Ectodermal cell (in vitro differentiated cells): ENCODE measurements around the gene NOS1.

Experiments
- H3K27ac ChIP-seq: 2 replicates; pipeline ENCODE4 v1.7.0; 2013; ENCODE audit warnings: mild to moderate bottlenecking, low read depth, low read length; ENCODE audit not compliant: insufficient read depth, poor library complexity, severe bottlenecking
- H3K27me3 ChIP-seq: 2 replicates; pipeline ENCODE4 v1.7.0; 2013; ENCODE audit warnings: mild to moderate bottlenecking, low read length; ENCODE audit not compliant: insufficient read depth, control insufficient read depth, poor library complexity, severe bottlenecking
- H3K36me3 ChIP-seq: one replicate; pipeline ENCODE4 v1.7.0; 2013; ENCODE audit warnings: low read length; ENCODE audit not compliant: control insufficient read depth, insufficient read depth
- H3K4me1 ChIP-seq: one replicate; pipeline ENCODE4 v1.7.0; 2013; ENCODE audit warnings: low read length; ENCODE audit not compliant: control insufficient read depth, insufficient read depth
- H3K4me3 ChIP-seq: 2 replicates; pipeline ENCODE4 v1.7.0; 2013; ENCODE audit warnings: low read depth, low read length, control low read depth; ENCODE audit not compliant: insufficient read depth
- H3K9me3 ChIP-seq: 2 replicates; pipeline ENCODE4 v1.7.0; 2013; ENCODE audit warnings: mild to moderate bottlenecking, low read length, moderate library complexity; ENCODE audit not compliant: control insufficient read depth
- WGBS, 2 experiments: methylation state at CpG; one replicate each; pipeline ENCODE4 v1.1.7; 2013; ENCODE audit warnings: missing lambda C conversion rate in 2 of 2; 5-methylcytosine and 5-hydroxymethylcytosine counted together

NOS1 gene

DNA sequence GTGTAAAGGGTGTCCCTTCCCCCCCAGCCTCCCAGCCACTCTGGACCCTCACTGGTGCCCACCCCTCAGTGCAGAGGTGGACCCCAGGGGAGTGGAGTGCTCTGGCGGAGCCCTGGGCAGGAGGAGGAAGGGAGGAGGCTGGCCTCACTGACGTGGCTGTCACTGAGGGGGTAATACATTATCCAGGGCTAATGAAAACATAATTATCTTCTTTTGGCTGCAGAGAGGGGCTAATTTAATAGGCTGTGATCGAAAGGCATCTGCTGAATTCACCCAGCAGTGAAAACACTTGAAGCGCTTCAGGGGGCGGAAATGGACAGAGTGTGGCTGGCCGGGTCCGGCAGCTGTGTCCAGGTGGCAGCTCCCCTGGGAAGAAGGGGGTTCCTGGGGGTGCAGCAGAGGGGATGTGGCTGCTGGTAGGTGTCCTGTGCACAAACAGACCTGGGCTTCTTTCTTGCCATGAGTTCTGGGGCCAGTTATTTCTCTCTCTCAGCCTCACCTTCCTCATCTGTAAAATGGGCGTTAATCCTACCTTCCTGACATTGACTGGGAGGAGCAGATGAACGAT is 3.7 kb upstream of the NOS1 start:
- Histone ChIP-seq H3K4me1 (peaks cover 2% of the 10 kb centered on the region), H3K27me3 (peaks cover 63% of the 10 kb centered on the region), H3K9me3 (no peaks in the 10 kb centered on the region), H3K36me3 (no peaks in the 10 kb centered on the region), H3K27ac (no peak overlapping the region), H3K4me3 (no peak overlapping the region)
- WGBS, 2 experiments, result 77 to 86% methylated on average over 8 to 9 of the region's 9 CpGs

DNA sequence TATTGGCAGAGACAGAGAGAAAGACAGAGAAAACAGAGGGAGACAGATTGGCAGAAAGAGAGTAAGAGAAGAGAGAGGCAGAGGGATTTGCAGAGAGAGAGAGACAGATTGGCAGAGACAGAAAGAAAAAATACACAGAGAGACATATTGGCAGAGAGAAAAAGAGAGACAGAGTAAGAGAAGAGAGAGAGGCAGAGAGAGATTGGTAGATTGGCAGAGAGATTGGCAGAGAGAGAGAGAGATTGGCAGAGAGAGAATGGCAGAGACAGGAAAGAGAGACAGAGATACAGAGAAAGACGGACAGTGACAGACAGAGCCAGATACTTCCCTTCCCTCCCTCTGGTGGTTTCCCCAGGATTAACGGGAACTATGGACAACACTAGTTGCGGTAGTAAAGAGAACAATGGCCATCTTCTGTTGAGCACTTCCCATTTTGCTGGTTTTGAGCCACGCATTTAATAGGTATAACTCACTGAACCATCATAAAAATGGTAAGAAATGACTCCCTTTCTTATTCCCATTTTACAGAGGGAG is 2.6 kb upstream of the NOS1 start:
- no peak overlapping the region for H3K27ac ChIP-seq
- H3K4me1 ChIP-seq, result peaks cover 3% of the 10 kb centered on the region
- no peaks in the 10 kb centered on the region for H3K9me3 ChIP-seq
- H3K4me3 ChIP-seq, result no peak overlapping the region
- H3K36me3 ChIP-seq, result no peaks in the 10 kb centered on the region
- peaks cover 74% of the 10 kb centered on the region for H3K27me3 ChIP-seq
- WGBS, 2 experiments, result 31 to 32% methylated on average over 4 of the region's 4 CpGs

DNA sequence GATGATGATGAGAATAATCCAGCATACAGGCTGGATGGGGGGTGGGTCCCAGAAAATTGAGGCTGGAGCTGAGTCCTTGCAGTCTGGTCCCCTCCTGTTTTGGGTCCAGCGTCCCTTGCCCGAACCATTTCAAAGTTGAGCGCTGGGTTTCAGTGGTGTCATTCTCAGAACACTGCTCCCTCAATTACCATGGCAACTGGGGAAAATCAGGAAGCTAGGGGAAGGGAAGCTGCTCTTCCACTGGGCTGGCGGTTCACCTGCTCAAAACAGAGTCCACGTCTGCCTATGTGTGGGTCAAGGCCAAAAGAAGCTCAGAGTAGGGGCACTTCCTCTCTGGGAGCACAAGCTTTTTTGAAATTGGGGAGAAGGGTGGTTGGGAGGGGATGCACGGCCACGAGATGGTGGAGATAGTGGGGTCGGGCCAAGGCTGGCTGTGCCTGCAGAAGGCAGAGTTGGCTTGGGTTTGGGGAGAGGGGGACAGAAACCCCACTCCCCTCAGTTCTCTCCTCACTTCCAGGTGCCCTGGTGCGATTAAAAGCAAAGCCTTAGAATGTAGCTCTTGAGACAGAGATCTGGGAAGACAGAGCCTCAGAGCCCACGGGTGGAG is 1.7 kb upstream of the NOS1 start:
- Histone ChIP-seq H3K4me1 (peaks cover 3% of the 10 kb centered on the region), H3K27me3 (peaks cover 83% of the 10 kb centered on the region), H3K9me3 (no peaks in the 10 kb centered on the region), H3K27ac (no peak overlapping the region), H3K4me3 (no peak overlapping the region), H3K36me3 (no peaks in the 10 kb centered on the region)
- 76 to 80% methylated on average over 8 to 10 of the region's 10 CpGs for WGBS, 2 experiments

DNA sequence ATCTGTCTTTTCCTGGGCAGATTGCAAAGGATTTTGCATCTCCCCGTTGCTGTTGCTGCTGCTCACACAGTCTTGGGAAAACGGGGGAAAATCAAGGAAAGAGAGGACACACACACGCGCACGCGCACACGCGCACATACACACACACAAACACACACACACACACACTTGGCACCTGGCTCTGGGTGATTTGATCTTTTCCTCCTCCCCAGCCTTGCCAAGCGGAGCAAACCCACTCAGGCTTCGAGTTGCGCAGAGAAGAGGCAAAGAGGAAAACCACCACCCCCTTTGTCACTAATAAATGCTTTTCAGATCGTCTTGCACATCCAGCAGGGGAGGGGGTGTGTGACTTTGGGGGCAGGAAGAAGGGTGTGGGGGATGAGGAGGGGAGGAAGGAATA is 965 bp upstream of the NOS1 start:
- Histone ChIP-seq H3K4me3 (no peak overlapping the region), H3K27me3 (peaks cover 91% of the 10 kb centered on the region), H3K4me1 (peaks cover 3% of the 10 kb centered on the region), H3K9me3 (no peaks in the 10 kb centered on the region), H3K36me3 (no peaks in the 10 kb centered on the region), H3K27ac (no peak overlapping the region)
- WGBS, 2 experiments, result 90 to 91% methylated on average over 12 of the region's 12 CpGs

DNA sequence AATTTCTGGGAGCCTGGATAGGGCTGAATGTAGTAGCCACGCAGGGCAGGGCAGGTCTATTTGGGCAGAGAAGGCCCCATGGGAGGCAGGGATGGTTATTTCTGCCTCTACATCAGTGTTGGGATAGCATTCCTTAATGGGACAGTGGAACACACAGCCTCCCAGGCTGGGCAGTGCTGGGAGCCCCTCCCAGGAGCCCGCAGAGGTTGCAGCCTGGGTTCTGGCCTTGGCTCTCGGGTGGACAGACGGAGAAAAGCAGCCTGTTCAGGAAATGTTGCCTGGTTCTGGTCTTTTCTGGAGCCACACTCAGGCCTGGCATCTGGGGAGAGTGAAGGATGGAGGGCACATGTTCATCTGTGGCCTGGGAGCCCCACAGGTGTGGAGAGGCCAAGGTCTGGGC is 479 bp upstream of the NOS1 start:
- 68 to 70% methylated on average over 4 of the region's 4 CpGs for WGBS, 2 experiments

DNA sequence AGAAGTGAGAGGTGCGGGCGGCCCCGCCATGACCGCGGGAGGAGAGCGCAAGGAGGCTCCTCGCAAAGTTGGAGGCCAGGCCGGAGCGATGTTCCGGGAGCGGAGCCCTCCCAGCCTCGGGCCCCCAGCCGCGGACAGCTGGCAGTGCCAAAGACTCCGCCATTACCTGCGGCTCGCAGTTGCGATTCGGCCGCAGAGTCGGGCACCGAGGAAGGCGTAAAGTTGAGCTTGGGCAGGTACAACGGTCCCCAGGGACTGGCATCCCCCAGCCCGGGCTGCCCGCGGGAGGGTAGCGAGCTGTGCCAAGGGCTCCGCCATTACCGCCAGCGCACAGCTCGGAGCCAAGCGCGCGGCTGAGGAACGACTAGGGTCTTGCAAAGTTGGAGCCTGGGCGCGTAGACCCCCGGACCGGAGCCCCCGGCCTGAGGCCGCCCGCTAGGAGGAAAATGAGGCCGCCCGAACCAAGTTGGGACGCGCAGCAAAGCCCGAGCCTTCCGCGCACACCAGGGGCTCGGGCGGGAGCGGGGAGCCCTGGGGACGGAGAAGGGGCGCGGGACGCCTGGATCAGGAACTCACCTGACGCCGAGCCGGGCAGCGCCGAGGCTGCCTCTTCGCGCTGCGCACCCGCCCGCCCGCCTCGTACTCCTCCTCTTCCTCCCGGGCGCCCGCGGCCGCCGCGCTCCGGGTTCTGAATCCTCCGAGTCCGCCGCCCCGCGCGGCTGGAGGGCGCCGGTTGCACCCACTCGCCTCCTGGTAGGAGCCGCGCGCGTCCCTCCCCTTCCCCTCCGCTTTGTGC is 677 bp downstream of the NOS1 start:
- Histone ChIP-seq H3K27me3 (peaks cover 95% of the 10 kb centered on the region), H3K27ac (no peak overlapping the region), H3K4me3 (peak overlapping the region; percentile 57), H3K4me1 (peaks cover 3% of the 10 kb centered on the region), H3K36me3 (no peaks in the 10 kb centered on the region), H3K9me3 (no peaks in the 10 kb centered on the region)
- 0% methylated on average over 91 of the region's 91 CpGs for WGBS, 2 experiments

More for the DNA sequence above, 479 bp upstream of the NOS1 start:
- Histone ChIP-seq H3K4me1 (peaks cover 3% of the 10 kb centered on the region), H3K27me3 (peaks cover 95% of the 10 kb centered on the region), H3K27ac (no peak overlapping the region), H3K36me3 (no peaks in the 10 kb centered on the region), H3K9me3 (no peaks in the 10 kb centered on the region), H3K4me3 (no peak overlapping the region)

DNA sequence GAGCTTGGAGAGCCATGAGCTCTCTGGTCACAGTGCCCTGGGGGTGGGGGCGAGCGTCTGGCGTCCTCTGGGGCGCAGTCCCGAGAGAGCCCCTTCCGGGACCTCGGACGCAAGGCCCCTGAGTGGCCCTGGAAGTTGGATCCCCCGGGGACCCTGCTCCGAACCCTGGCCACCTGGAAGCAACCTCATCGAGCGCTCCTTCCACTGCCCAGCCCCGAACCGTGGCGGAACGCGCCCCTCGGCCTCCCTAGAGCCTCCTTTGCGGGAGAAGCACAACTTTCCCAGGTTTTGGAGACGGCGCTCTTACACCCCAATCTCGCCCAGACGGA is 1.2 kb downstream of the NOS1 start:
- peaks cover 89% of the 10 kb centered on the region for H3K27me3 ChIP-seq
- H3K9me3 ChIP-seq, result no peaks in the 10 kb centered on the region
- H3K27ac ChIP-seq, result no peak overlapping the region
- WGBS, 2 experiments, result 0 to 1% methylated on average over 23 of the region's 23 CpGs
- H3K4me1 ChIP-seq, result peaks cover 3% of the 10 kb centered on the region
- no peaks in the 10 kb centered on the region for H3K36me3 ChIP-seq
- H3K4me3 ChIP-seq, result peak overlapping the region; percentile 57

DNA sequence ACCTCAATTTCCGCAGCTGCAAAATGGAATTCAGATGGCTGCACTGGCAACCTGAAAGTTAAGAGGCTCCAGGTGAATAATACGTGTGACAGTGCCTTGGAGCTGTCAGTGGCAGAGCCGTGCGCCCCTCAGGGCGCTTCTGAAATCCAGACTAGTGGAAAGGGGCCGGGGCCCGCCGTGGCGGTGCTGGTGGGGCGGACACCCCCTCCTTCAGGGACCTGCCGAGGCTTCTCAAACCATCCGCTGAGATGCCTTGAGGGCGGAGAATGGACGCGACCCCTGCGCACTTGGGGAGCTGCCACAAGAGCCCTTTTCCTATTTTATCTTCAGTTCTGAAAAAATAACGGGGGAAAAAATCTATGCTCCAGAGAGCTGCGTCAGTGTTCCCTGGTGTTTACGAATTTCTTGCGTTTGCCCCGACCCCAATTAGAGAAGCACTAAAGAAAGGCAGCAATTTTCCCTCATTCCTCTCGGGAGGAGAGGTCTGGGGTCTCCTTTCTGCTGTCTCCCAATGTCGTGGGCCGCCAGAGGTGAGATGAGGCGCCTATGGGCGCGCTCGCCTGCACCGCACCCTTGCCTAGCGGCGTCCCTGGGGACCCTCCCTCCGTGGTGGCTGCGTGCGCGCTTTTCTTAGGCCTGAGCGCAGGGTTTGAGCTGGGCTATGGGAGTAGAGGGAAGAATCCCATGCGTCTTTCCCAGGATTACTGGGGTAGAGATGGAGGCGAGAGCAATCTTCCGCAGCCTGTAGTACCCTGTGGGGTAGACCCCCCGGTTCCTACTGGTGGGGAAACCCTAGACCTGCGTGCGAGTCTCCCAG is 2.2 kb downstream of the NOS1 start:
- Histone ChIP-seq H3K4me1 (peaks cover 3% of the 10 kb centered on the region), H3K4me3 (no peak overlapping the region), H3K27me3 (peaks cover 80% of the 10 kb centered on the region), H3K9me3 (no peaks in the 10 kb centered on the region), H3K27ac (no peak overlapping the region), H3K36me3 (no peaks in the 10 kb centered on the region)
- WGBS, 2 experiments, result 33 to 35% methylated on average over 40 of the region's 42 CpGs

DNA sequence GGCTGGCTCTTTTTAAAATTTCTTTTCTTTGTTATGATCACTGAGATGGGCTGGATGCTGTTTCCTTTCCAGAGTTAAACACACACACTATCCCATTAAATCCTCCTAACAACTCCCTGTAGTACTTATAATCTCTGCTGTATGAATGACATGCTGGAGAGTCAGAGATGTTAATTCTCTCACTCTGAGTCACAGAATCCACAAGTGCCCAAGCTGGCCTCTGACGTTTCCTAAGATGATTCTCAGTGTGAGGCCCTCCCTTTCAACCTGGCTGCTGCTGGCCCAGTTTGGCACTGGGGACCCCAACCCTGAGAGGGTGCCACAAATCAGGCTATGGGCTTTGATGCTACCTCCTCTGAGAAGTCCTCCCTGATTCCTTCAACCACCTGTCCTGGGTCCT is 5.4 kb downstream of the NOS1 start:
- Histone ChIP-seq H3K9me3 (no peaks in the 10 kb centered on the region), H3K4me1 (peaks cover 3% of the 10 kb centered on the region), H3K4me3 (no peak overlapping the region), H3K27ac (no peak overlapping the region), H3K27me3 (peaks cover 48% of the 10 kb centered on the region), H3K36me3 (no peaks in the 10 kb centered on the region)
- 28 to 49% methylated on average over 1 of the region's 1 CpG for WGBS, 2 experiments

DNA sequence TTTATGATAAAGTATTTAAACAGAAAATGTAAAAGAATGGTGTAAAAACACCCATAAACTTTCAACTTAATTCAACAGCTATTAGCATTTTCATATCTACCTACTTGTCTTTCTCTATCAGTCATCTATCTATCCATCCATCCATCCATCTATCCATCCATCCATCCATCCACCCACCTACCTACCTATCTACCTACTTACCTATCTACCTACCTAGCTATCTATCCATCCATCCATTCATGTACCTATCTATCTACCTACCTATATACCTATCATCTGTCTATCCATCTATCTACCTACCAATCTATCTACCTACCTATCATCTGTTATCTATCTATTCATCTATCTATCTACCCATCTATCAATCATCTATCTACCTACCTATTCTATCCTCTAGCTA is 8.5 kb downstream of the NOS1 start:
- no peaks in the 10 kb centered on the region for H3K9me3 ChIP-seq
- H3K4me3 ChIP-seq, result no peak overlapping the region
- H3K4me1 ChIP-seq, result no peaks in the 10 kb centered on the region
- H3K27me3 ChIP-seq, result peaks cover 16% of the 10 kb centered on the region
- no peaks in the 10 kb centered on the region for H3K36me3 ChIP-seq
- H3K27ac ChIP-seq, result no peak overlapping the region
